NCI-H2107 treated with DMSO at 0.1 percent for 48 hours (cell line): ENCODE measurements around the gene SAP25.
"Not testable (repeated sequence)": the region's sequence is repeated elsewhere in the genome, so short reads cannot be mapped to it uniquely, and the experiment has no call there.

Experiments used
- DNase-seq: peaks from one replicate; lab custom pipeline; 2025; ENCODE audit not compliant: unreplicated experiment; lab: John Stamatoyannopoulos, UW

SAP25 gene

GRCh38 chr7:100562195-100563099 lies 11.3 kb downstream of the SAP25 start:
- no peak for DNase-seq

GRCh38 chr7:100561491-100562194 lies 12.1 kb downstream of the SAP25 start:
- no peak for DNase-seq

GRCh38 chr7:100559127-100559526 lies 14.6 kb downstream of the SAP25 start:
- DNase-seq: no peak

- DNase-seq: no peak
These were observed 17.2 kb downstream of the SAP25 start for GRCh38 chr7:100556541-100556940.

GRCh38 chr7:100555701-100556100 lies 18.0 kb downstream of the SAP25 start:
- DNase-seq: no peak

GRCh38 chr7:100553032-100553431 lies 20.7 kb downstream of the SAP25 start:
- DNase-seq: no peak

- DNase-seq: no peak
These were observed 21.2 kb downstream of the SAP25 start for GRCh38 chr7:100552532-100552931.

GRCh38 chr7:100548446-100548845 lies 25.3 kb downstream of the SAP25 start:
- DNase-seq: not testable (repeated sequence)

- no peak for DNase-seq
These were observed 25.8 kb downstream of the SAP25 start for GRCh38 chr7:100547872-100548271.

- DNase-seq: peak; percentile 60
These were observed 26.5 kb downstream of the SAP25 start for GRCh38 chr7:100546926-100547800.

- peak; percentile 60 for DNase-seq
These were observed 27.4 kb downstream of the SAP25 start for GRCh38 chr7:100546129-100546925.

- DNase-seq: no peak
These were observed 28.2 kb downstream of the SAP25 start for GRCh38 chr7:100545360-100546128.

GRCh38 chr7:100544967-100545359 lies 28.7 kb downstream of the SAP25 start:
- DNase-seq: no peak

- no peak for DNase-seq
These were observed 29.3 kb downstream of the SAP25 start for GRCh38 chr7:100544386-100544785.

- DNase-seq: no peak
These were observed 30.1 kb downstream of the SAP25 start for GRCh38 chr7:100543586-100543985.

- DNase-seq: not testable (repeated sequence)
These were observed 32.4 kb downstream of the SAP25 start for GRCh38 chr7:100541309-100541708.

- DNase-seq: no peak
These were observed 33.5 kb downstream of the SAP25 start for GRCh38 chr7:100540073-100540723.

- no peak for DNase-seq
These were observed 34.2 kb downstream of the SAP25 start for GRCh38 chr7:100539436-100540006.
